ENCODE data around the gene CAMK2G. TPM values are rescaled to one million over a fixed set of nuclear protein-coding genes. Genes with fewer than 3 reads are reported as not detected.

Gene CAMK2G
- total and polyA plus RNA-seq, 2 experiments from 2014 or later = 30.6 to 34.1 TPM

- TF ChIP-seq EZH2 (IDR thresholded peaks at IDR 0.05; ENCODE audit: low read depth, unreplicated experiment) = no peak
- DNase-seq (ENCODE audit: low spot score) = no peak
- Histone ChIP-seq H4K20me1 (replicated peaks; ENCODE audit: insufficient read depth) (no peaks in the 10 kb centered on the region; the same call in 1 of the 2 replicates), H3K79me2 (replicated peaks; ENCODE audit: insufficient read depth) (no peaks in the 10 kb centered on the region), H3K36me3 (ENCODE audit: insufficient read depth) (no peaks in the 10 kb centered on the region; the same call in 1 of the 2 replicates), H3K4me1 (ENCODE audit: insufficient read depth) (no peaks in the 10 kb centered on the region), H2AFZ (no peak overlapping the region), H3F3A (replicated peaks; ENCODE audit: low read depth) (no peaks in the 10 kb centered on the region), H3K4me3 (no peak overlapping the region), H3K4me2 (no peak overlapping the region), H3K9me2 (ENCODE audit: insufficient read depth) (no peaks in the 10 kb centered on the region), H3K27ac (ENCODE audit: low read depth) (no peak overlapping the region), H3K27me3 (ENCODE audit: insufficient read depth) (no peaks in the 10 kb centered on the region)
- no peaks in the 10 kb centered on the region for H3K9me3 Mint-ChIP-seq
- H3K27ac Mint-ChIP-seq = no peak overlapping the region
- ATAC-seq = no peak
- H3K4me3 Mint-ChIP-seq = no peak overlapping the region
- no peaks in the 10 kb centered on the region; the same call in 2 of the 3 replicates for H3K4me1 Mint-ChIP-seq
- peaks cover 50% of the 10 kb centered on the region for H3K36me3 Mint-ChIP-seq (ENCODE audit: low read depth)
- peaks cover 6% of the 10 kb centered on the region for H3K27me3 Mint-ChIP-seq (ENCODE audit: insufficient read depth, low read depth, poor library complexity)
Measured at GRCh38 chr10:73798927-73799560, 75.3 kb downstream of the CAMK2G start.

- DNase-seq (ENCODE audit: low spot score) = no peak
- Histone ChIP-seq H3K4me3 (no peak overlapping the region), H3K36me3 (ENCODE audit: insufficient read depth) (no peaks in the 10 kb centered on the region; the same call in 1 of the 2 replicates), H3K4me1 (ENCODE audit: insufficient read depth) (no peaks in the 10 kb centered on the region), H3F3A (replicated peaks; ENCODE audit: low read depth) (no peaks in the 10 kb centered on the region), H2AFZ (no peak overlapping the region), H3K79me2 (replicated peaks; ENCODE audit: insufficient read depth) (no peaks in the 10 kb centered on the region), H3K4me2 (no peak overlapping the region), H3K27me3 (ENCODE audit: insufficient read depth) (no peaks in the 10 kb centered on the region), H3K27ac (ENCODE audit: low read depth) (no peak overlapping the region), H4K20me1 (replicated peaks; ENCODE audit: insufficient read depth) (no peaks in the 10 kb centered on the region; the same call in 1 of the 2 replicates), H3K9me2 (ENCODE audit: insufficient read depth) (no peaks in the 10 kb centered on the region)
- H3K36me3 Mint-ChIP-seq (ENCODE audit: low read depth) = peaks cover 43% of the 10 kb centered on the region
- H3K27ac Mint-ChIP-seq = no peak overlapping the region
- ATAC-seq = no peak
- H3K9me3 Mint-ChIP-seq = no peaks in the 10 kb centered on the region
- H3K4me3 Mint-ChIP-seq = no peak overlapping the region
- TF ChIP-seq STAT1 (IDR thresholded peaks at IDR 0.05; ENCODE audit: unreplicated experiment) = no peak
- TF ChIP-seq EZH2phosphoT487 (IDR thresholded peaks at IDR 0.05; ENCODE audit: unreplicated experiment) = no peak
- H3K4me1 Mint-ChIP-seq = no peaks in the 10 kb centered on the region; the same call in 2 of the 3 replicates
- H3K27me3 Mint-ChIP-seq (ENCODE audit: insufficient read depth, low read depth, poor library complexity) = peaks cover 6% of the 10 kb centered on the region
Measured at GRCh38 chr10:73798087-73798486, 76.3 kb downstream of the CAMK2G start.

GRCh38 chr10:73797324-73798025, 76.9 kb downstream of the CAMK2G start:
- Mint-ChIP-seq H3K27ac (no peak overlapping the region), H3K36me3 (ENCODE audit: low read depth) (peaks cover 40% of the 10 kb centered on the region), H3K9me3 (no peaks in the 10 kb centered on the region), H3K27me3 (ENCODE audit: insufficient read depth, low read depth, poor library complexity) (peaks cover 8% of the 10 kb centered on the region), H3K4me1 (no peaks in the 10 kb centered on the region; the same call in 2 of the 3 replicates), H3K4me3 (no peak overlapping the region)
- Histone ChIP-seq H3K4me2 (no peak overlapping the region), H3K79me2 (replicated peaks; ENCODE audit: insufficient read depth) (no peaks in the 10 kb centered on the region), H3K36me3 (ENCODE audit: insufficient read depth) (no peaks in the 10 kb centered on the region; the same call in 1 of the 2 replicates), H4K20me1 (replicated peaks; ENCODE audit: insufficient read depth) (no peaks in the 10 kb centered on the region; the same call in 1 of the 2 replicates), H2AFZ (no peak overlapping the region), H3K27me3 (ENCODE audit: insufficient read depth) (no peaks in the 10 kb centered on the region), H3K4me1 (ENCODE audit: insufficient read depth) (no peaks in the 10 kb centered on the region), H3K4me3 (no peak overlapping the region), H3F3A (replicated peaks; ENCODE audit: low read depth) (no peaks in the 10 kb centered on the region), H3K27ac (ENCODE audit: low read depth) (no peak overlapping the region), H3K9me2 (ENCODE audit: insufficient read depth) (no peaks in the 10 kb centered on the region)
- ATAC-seq (no peak), DNase-seq (ENCODE audit: low spot score) (no peak)
- TF ChIP-seq JUNB (IDR thresholded peaks at IDR 0.05; ENCODE audit: unreplicated experiment) = no peak
- no peak for TF ChIP-seq ETS1 (IDR thresholded peaks at IDR 0.05)
- no peak for TF ChIP-seq CTCF (conservative IDR thresholded peaks at IDR 0.05; ENCODE audit: low read depth in 2 of 2)
- no peak for TF ChIP-seq POLR2AphosphoS5 (IDR thresholded peaks at IDR 0.05; ENCODE audit: low read depth)
- TF ChIP-seq STAT1 (IDR thresholded peaks at IDR 0.05; ENCODE audit: unreplicated experiment) = no peak

Measured in GM23338 (cell line).